Upper lobe of left lung (tissue), 6 donors: ENCODE results near the gene DNAH3. TPM values are rescaled to one million over a fixed set of nuclear protein-coding genes. Genes with fewer than 3 reads are reported as not detected.
"Not testable (repeated sequence)": the region's sequence is repeated elsewhere in the genome, so short reads cannot be mapped to it uniquely, and the experiment has no call there.

Source experiments
- ATAC-seq, 2 donors: fragments of 200-7000 bp; cut with Tn5 transposase; one replicate each; pipeline ENCODE4 v1.9.1; 2022; ENCODE audit warnings: mild to moderate bottlenecking in 2 of 2, moderate library complexity in 2 of 2; ENCODE audit not compliant: low FRiP score in 2 of 2
- DNase-seq, 2 donors: peaks; one replicate each; pipeline ENCODE4 v3.0.0-alpha.2; 2019 to 2020
- H3K27ac ChIP-seq, 4 donors: fragments of 200-600 bp; sonication (generic); one replicate each; pipeline ENCODE4 v1.5.1; 2016 to 2019
- H3K27me3 ChIP-seq, 4 donors: fragments of 200-600 bp; sonication (generic); one replicate each; pipeline ENCODE4 v1.5.1; 2017 to 2019
- H3K36me3 ChIP-seq, 4 donors: fragments of 200-600 bp; sonication (generic); one replicate each; pipeline ENCODE4 v1.5.1; 2016 to 2019
- H3K4me1 ChIP-seq, 4 donors: fragments of 200-600 bp; sonication (generic); one replicate each; pipeline ENCODE4 v1.5.1; 2018 to 2019
- H3K4me3 ChIP-seq, 4 donors: fragments of 200-600 bp; sonication (generic); one replicate each; pipeline ENCODE4 v1.5.1; 2017 to 2019; ENCODE audit warnings: mild to moderate bottlenecking in 2 of 4, moderate library complexity in 1 of 4
- H3K9me3 ChIP-seq, 4 donors: fragments of 200-600 bp; sonication (generic); one replicate each; pipeline ENCODE4 v1.5.1; 2018 to 2019
- CTCF ChIP-seq, 6 experiments: fragments of 450-650 bp in 4 of 6; fragments of 200-600 bp in 2 of 6; sonication (generic) in 2 of 6; IDR thresholded peaks; one replicate each; pipeline ENCODE4 v1.5.1; 2016 to 2019; ENCODE audit warnings: antibody characterized with exemption in 6 of 6
- EP300 ChIP-seq, 4 donors: sonication (generic); formaldehyde crosslinking; IDR thresholded peaks; one replicate each; pipeline ENCODE4 v1.5.1; 2017; ENCODE audit warnings: antibody characterized with exemption in 4 of 4, control low read depth in 2 of 4
- POLR2A ChIP-seq, 4 donors: fragments of 450-650 bp; IDR thresholded peaks; one replicate each; pipeline ENCODE4 v1.5.1; 2016 to 2017; ENCODE audit warnings: antibody characterized with exemption in 4 of 4, mild to moderate bottlenecking in 2 of 4
- POLR2AphosphoS5 ChIP-seq, 2 donors: sonication (generic); formaldehyde crosslinking; IDR thresholded peaks; one replicate each; pipeline ENCODE4 v1.5.1; 2017; ENCODE audit warnings: antibody characterized with exemption in 2 of 2
- WGBS, 2 donors: methylation state at CpG; one replicate each; pipeline ENCODE4 v1.1.5; 2017 to 2018; 5-methylcytosine and 5-hydroxymethylcytosine counted together
- total RNA-seq, 6 donors: library from RNA; depleted of rRNA in 4 of 6; stranded (reverse); fragments of >200 nt in 4 of 6; gene quantifications; one replicate each; pipeline versions ENCODE4 v1.1.0 to v1.2.1, GENCODE V29; 2016 to 2021
- donor health status: DM: no; HTN: no; CAD: no; lungs with moderate emphysema.
- donor health status: DM: no; HTN: yes; CAD: no; lungs with severe emphysema.

DNAH3 gene
- total RNA-seq, 6 donors from 2014 or later: 0.23 to 48.1 (median 4.8) TPM

- WGBS, 2 donors: 92 to 100% methylated on average over 1 of the region's 1 CpG
- DNase-seq (no peak), ATAC-seq (no peak)
- TF ChIP-seq POLR2A (IDR thresholded peaks at IDR 0.05) (no peak), CTCF (IDR thresholded peaks at IDR 0.05) (no peak), POLR2AphosphoS5 (IDR thresholded peaks at IDR 0.05) (no peak), EP300 (IDR thresholded peaks at IDR 0.05) (no peak)
- Histone ChIP-seq H3K27ac (no peak overlapping the region), H3K9me3 (no peaks in the 10 kb centered on the region), H3K36me3 (no peaks in the 10 kb centered on the region), H3K4me3 (no peak overlapping the region), H3K27me3 (no peaks in the 10 kb centered on the region), H3K4me1 (no peaks in the 10 kb centered on the region)
Observed at GRCh38 chr16:21072976-21073375, 77.7 kb downstream of the DNAH3 start.

- WGBS, 2 donors: 92 to 95% methylated on average over 4 of the region's 4 CpGs
- Histone ChIP-seq H3K27ac (no peak overlapping the region), H3K4me3 (no peak overlapping the region), H3K9me3 (no peaks in the 10 kb centered on the region), H3K4me1 (no peaks in the 10 kb centered on the region), H3K27me3 (no peaks in the 10 kb centered on the region), H3K36me3 (no peaks in the 10 kb centered on the region)
- TF ChIP-seq POLR2A (IDR thresholded peaks at IDR 0.05) (no peak), EP300 (IDR thresholded peaks at IDR 0.05) (no peak), POLR2AphosphoS5 (IDR thresholded peaks at IDR 0.05) (no peak), CTCF (IDR thresholded peaks at IDR 0.05) (no peak)
- ATAC-seq: no peak
- DNase-seq: no peak
Observed at GRCh38 chr16:21071741-21072140, 78.9 kb downstream of the DNAH3 start.

- Histone ChIP-seq H3K9me3 (no peaks in the 10 kb centered on the region), H3K4me1 (no peaks in the 10 kb centered on the region), H3K36me3 (no peaks in the 10 kb centered on the region), H3K4me3 (no peak overlapping the region), H3K27me3 (no peaks in the 10 kb centered on the region), H3K27ac (no peak overlapping the region)
- DNase-seq (no peak), ATAC-seq (no peak)
- TF ChIP-seq POLR2A (IDR thresholded peaks at IDR 0.05) (no peak), EP300 (IDR thresholded peaks at IDR 0.05) (no peak), CTCF (IDR thresholded peaks at IDR 0.05) (no peak), POLR2AphosphoS5 (IDR thresholded peaks at IDR 0.05) (no peak)
- 65 to 68% methylated on average over 4 of the region's 4 CpGs for WGBS, 2 donors
Observed at GRCh38 chr16:21070564-21070963, 80.1 kb downstream of the DNAH3 start.

GRCh38 chr16:21069986-21070385, 80.7 kb downstream of the DNAH3 start:
- DNase-seq (no peak), ATAC-seq (no peak)
- no peaks in the 10 kb centered on the region for H3K4me1 ChIP-seq
- H3K27me3 ChIP-seq: no peaks in the 10 kb centered on the region
- no peak overlapping the region for H3K27ac ChIP-seq
- TF ChIP-seq POLR2A (IDR thresholded peaks at IDR 0.05): no peak
- TF ChIP-seq EP300 (IDR thresholded peaks at IDR 0.05): no peak
- no peak for TF ChIP-seq CTCF (IDR thresholded peaks at IDR 0.05)
- TF ChIP-seq POLR2AphosphoS5 (IDR thresholded peaks at IDR 0.05): no peak
- no peaks in the 10 kb centered on the region for H3K36me3 ChIP-seq
- no peak overlapping the region for H3K4me3 ChIP-seq
- 90 to 93% methylated on average over 6 of the region's 6 CpGs for WGBS, 2 donors
- no peaks in the 10 kb centered on the region for H3K9me3 ChIP-seq

GRCh38 chr16:21064203-21064602, 86.4 kb downstream of the DNAH3 start:
- Histone ChIP-seq H3K27me3 (no peaks in the 10 kb centered on the region), H3K9me3 (no peaks in the 10 kb centered on the region), H3K4me1 (no peaks in the 10 kb centered on the region), H3K4me3 (no peak overlapping the region), H3K36me3 (no peaks in the 10 kb centered on the region), H3K27ac (no peak overlapping the region)
- 74 to 90% methylated on average over 1 of the region's 1 CpG for WGBS, 2 donors
- ATAC-seq (no peak), DNase-seq (no peak)
- TF ChIP-seq POLR2A (IDR thresholded peaks at IDR 0.05): no peak

GRCh38 chr16:21063314-21063713, 87.3 kb downstream of the DNAH3 start:
- H3K4me3 ChIP-seq, H3K27ac ChIP-seq, H3K4me1 ChIP-seq, H3K9me3 ChIP-seq, DNase-seq, H3K27me3 ChIP-seq, H3K36me3 ChIP-seq, ATAC-seq: not testable (repeated sequence)
- 91 to 94% methylated on average over 6 of the region's 6 CpGs for WGBS, 2 donors
